A549 (cell line): Measurements from ENCODE around the gene GTF3C1. TPM values are rescaled to one million over a fixed set of nuclear protein-coding genes. Genes with fewer than 3 reads are reported as not detected.

ENCODE experiments used
- ATAC-seq, 2 experiments: fragments of 200-7000 bp in 1 of 2; fragments of >200 bp in 1 of 2; cut with Nextera tagmentation in 1 of 2; cut with Tn5 transposase in 1 of 2; 3 replicates each; pipeline versions ENCODE4 v1.8.0 to v1.9.1; 2018 to 2020; ENCODE audit warnings: mild to moderate bottlenecking in 1 of 2, moderate library complexity in 1 of 2
- CTCF ChIA-PET: fragments of 300-600 bp; sonication (Branson Sonifier 250); formaldehyde crosslinking; extraction: SDS; loops from one replicate; lab custom pipeline; 2021; ENCODE audit warnings: antibody characterized with exemption, inconsistent platforms; lab: Yijun Ruan, JAX
- POLR2A ChIA-PET: fragments of 350-600 bp; formaldehyde crosslinking; extraction: SDS; loops from one replicate; lab custom pipeline; 2021; ENCODE audit warnings: antibody characterized with exemption, inconsistent platforms; lab: Yijun Ruan, JAX
- DNase-seq, 2 experiments: peaks; one replicate each; pipeline versions ENCODE4 v3.0.0 to v3.0.0-alpha.2; 2011 to 2016; ENCODE audit warnings: low read depth in 1 of 2, low spot score in 1 of 2
- FAIRE-seq: peaks from 2 replicates; lab custom pipeline; 2011; peaks lifted over from hg19 to GRCh38; lab: Jason Lieb, UNC
- H3K27ac ChIP-seq, 2 experiments: fragments of >200 bp; sonication (Bioruptor Twin); formaldehyde crosslinking; 3 replicates each; pipeline ENCODE4 v1.5.1; 2016 to 2017
- H3K4me1 ChIP-seq: fragments of >200 bp; sonication (Bioruptor Twin); formaldehyde crosslinking; 3 replicates; pipeline ENCODE4 v1.6.1; 2016
- H3K4me2 ChIP-seq: fragments of >200 bp; sonication (Bioruptor Twin); formaldehyde crosslinking; 3 replicates; pipeline ENCODE4 v1.6.1; 2016
- H3K4me3 ChIP-seq: fragments of >200 bp; sonication (Bioruptor Twin); formaldehyde crosslinking; 3 replicates; pipeline ENCODE4 v1.5.1; 2016
- H3K9me3 ChIP-seq: fragments of >200 bp; sonication (Bioruptor Twin); formaldehyde crosslinking; 3 replicates; pipeline ENCODE4 v1.6.1; 2016
- BHLHE40 ChIP-seq: IDR thresholded peaks from 2 replicates; pipeline ENCODE4 v1.6.1; 2012; ENCODE audit warnings: low read depth, low read length, inconsistent platforms
- CTCF ChIP-seq: fragments of >200 bp; sonication (Bioruptor Twin); formaldehyde crosslinking; IDR thresholded peaks from 3 replicates; pipeline ENCODE4 v1.5.1; 2016
- EHF ChIP-seq: fragments of 250-450 bp; sonication (Bioruptor Pico); IDR thresholded peaks from 2 replicates; pipeline ENCODE4 v1.5.0; 2020; ENCODE audit warnings: mild to moderate bottlenecking
- EHMT2 ChIP-seq: fragments of 200-600 bp; sonication (generic); IDR thresholded peaks from 2 replicates; pipeline ENCODE4 v1.6.1; 2016; ENCODE audit warnings: antibody characterized with exemption, low read depth, mild to moderate bottlenecking, moderate library complexity
- FOXS1 ChIP-seq: fragments of 250-450 bp; sonication (Bioruptor Pico); IDR thresholded peaks from 2 replicates; pipeline ENCODE4 v1.5.0; 2020; ENCODE audit warnings: mild to moderate bottlenecking, moderate library complexity
- HEYL ChIP-seq: fragments of 250-450 bp; sonication (Bioruptor Pico); IDR thresholded peaks from 2 replicates; pipeline ENCODE4 v1.8.0; 2021; ENCODE audit warnings: mild to moderate bottlenecking, moderate library complexity
- HOXB5 ChIP-seq: fragments of 250-450 bp; sonication (Bioruptor Pico); IDR thresholded peaks from 2 replicates; pipeline ENCODE4 v1.5.0; 2020; ENCODE audit warnings: mild to moderate bottlenecking, moderate library complexity
- JUNB ChIP-seq: fragments of >200 bp; sonication (Bioruptor Twin); formaldehyde crosslinking; IDR thresholded peaks from 2 replicates; pipeline ENCODE4 v1.6.1; 2016
- MAX ChIP-seq: IDR thresholded peaks from 2 replicates; pipeline ENCODE4 v1.6.1; 2012
- MYC ChIP-seq: IDR thresholded peaks from 2 replicates; pipeline ENCODE4 v1.6.1; 2012; ENCODE audit warnings: mild to moderate bottlenecking, inconsistent platforms, low read length, improper control_type of control experiment, borderline replicate concordance
- NPAS2 ChIP-seq: fragments of 250-450 bp; sonication (Bioruptor Pico); IDR thresholded peaks from 2 replicates; pipeline ENCODE4 v1.8.0; 2022; ENCODE audit warnings: mild to moderate bottlenecking, moderate library complexity, borderline replicate concordance
- RCOR1 ChIP-seq: fragments of 150-350 bp; IDR thresholded peaks from 2 replicates; pipeline ENCODE4 v1.6.1; 2014; ENCODE audit warnings: antibody characterized with exemption, low read length, low read depth
- WGBS: methylation state at CpG from one replicate; pipeline ENCODE4 v1.1.6; 2017; ENCODE audit errors: missing lambda C conversion rate; 5-methylcytosine and 5-hydroxymethylcytosine counted together
- polyA plus RNA-seq, 4 experiments: library from polyadenylated mRNA; depleted of rRNA in 3 of 4; stranded (reverse); fragments of >200 nt; fragmentation: RNase III in 1 of 4; extraction: RNeasy Plus Mini Kit Qiagen cat#74134 plus additional on column Dnase treatment in 1 of 4; gene quantifications; 2 replicates in 3 of 4; 3 replicates in 1 of 4; pipeline ENCODE4 v1.2.3, GENCODE V29; 2011 to 2017
- TF ChIP-seq, protein P1 (sequence below): fragments of >200 bp; sonication (Bioruptor Twin); formaldehyde crosslinking; IDR thresholded peaks from 2 replicates; pipeline ENCODE4 v1.6.1; 2016
- TF ChIP-seq, protein P2 (sequence below): IDR thresholded peaks from 2 replicates; pipeline ENCODE4 v1.6.1; 2012; ENCODE audit warnings: low read depth, borderline replicate concordance
- TF ChIP-seq, protein P3 (sequence below): fragments of 150-350 bp; IDR thresholded peaks from 2 replicates; pipeline ENCODE4 v1.6.1; 2014; ENCODE audit warnings: low read depth, mild to moderate bottlenecking, low read length

Gene GTF3C1
- polyA plus RNA-seq, 2 of the 4 experiments (the other 2 are of a cell fraction), result 41.6 to 54.2 TPM

DNA sequence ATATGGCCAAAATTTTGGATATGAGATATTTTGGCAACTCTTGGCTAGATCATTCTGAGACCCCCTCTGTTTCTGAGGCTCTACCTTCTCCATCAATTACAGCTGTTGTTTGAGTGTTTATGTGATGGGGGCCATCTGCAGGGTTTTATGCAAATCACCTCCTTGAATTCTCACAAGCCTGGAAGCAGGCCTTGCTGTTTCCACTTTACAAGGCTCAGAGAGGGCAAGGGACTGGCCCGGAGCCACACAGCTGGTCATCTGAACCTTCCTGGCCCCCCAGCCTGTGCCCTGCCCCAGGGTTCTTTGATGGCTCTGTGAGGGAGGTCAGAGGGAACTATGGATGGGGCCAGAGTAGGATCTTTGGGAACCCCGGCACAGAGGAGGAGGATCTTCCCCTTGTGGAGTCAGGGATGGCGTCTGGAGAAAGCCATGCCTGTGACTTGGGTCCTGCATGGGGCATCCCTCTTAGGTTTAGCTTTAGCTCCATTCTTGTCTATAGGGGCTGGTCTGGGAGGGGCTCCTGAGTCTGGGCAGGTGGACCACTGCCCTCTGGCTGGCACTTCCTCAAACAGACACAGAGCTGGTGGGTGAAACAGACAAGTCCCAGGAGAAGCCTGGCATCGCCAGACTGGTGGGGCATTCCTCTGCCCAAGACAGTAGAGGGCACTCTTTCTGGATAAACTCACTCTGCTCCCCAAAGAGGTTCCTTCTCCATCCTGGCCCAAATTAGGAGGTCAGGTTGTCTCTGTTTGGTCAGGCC lies 121.5 kb downstream of the GTF3C1 start:
- CTCF ChIA-PET, result no interaction called here
- Histone ChIP-seq H3K4me2 (no peak overlapping the region), H3K9me3 (peaks cover 5% of the 10 kb centered on the region)
- WGBS, result 63% methylated on average over 4 of the region's 4 CpGs
- no peak for DNase-seq
- TF ChIP-seq RCOR1 (no peak), EHF (CRISPR knock-in tag) (no peak), EHMT2 (no peak), NPAS2 (no peak), MYC (no peak), HOXB5 (no peak), CTCF (no peak)
- TF ChIP-seq, all 56 proteins: peak for 0
- POLR2A ChIA-PET, result no interaction called here
- Histone ChIP-seq H3K27ac (no peak overlapping the region), H3K4me3 (no peak overlapping the region), H3K4me1 (0 out of 3 replicates have a peak, but pooled peaks cover 2% of the 10 kb centered on the region)
- FAIRE-seq (no peak), ATAC-seq (peak in 1 of 2 experiments; percentile 57; a peak in 2 of 6 replicates)

GRCh38 chr16:27427538-27427937 lies 122.2 kb downstream of the GTF3C1 start:
- ATAC-seq (no peak), FAIRE-seq (no peak), DNase-seq (no peak)
- Histone ChIP-seq H3K4me2 (no peak overlapping the region), H3K9me3 (peaks cover 12% of the 10 kb centered on the region), H3K27ac (no peak overlapping the region), H3K4me1 (0 out of 3 replicates have a peak, but pooled peaks cover 2% of the 10 kb centered on the region), H3K4me3 (no peak overlapping the region)
- TF ChIP-seq FOXS1 (CRISPR knock-in tag) (no peak), JUNB (no peak), BHLHE40 (no peak)
- TF ChIP-seq, protein P1, sequence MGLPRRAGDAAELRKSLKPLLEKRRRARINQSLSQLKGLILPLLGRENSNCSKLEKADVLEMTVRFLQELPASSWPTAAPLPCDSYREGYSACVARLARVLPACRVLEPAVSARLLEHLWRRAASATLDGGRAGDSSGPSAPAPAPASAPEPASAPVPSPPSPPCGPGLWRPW, result no peak
- TF ChIP-seq, protein P2, sequence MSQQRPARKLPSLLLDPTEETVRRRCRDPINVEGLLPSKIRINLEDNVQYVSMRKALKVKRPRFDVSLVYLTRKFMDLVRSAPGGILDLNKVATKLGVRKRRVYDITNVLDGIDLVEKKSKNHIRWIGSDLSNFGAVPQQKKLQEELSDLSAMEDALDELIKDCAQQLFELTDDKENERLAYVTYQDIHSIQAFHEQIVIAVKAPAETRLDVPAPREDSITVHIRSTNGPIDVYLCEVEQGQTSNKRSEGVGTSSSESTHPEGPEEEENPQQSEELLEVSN, result no peak
- ChIA-PET POLR2A (no interaction called here), CTCF (no interaction called here)
- WGBS, result 41% methylated on average over 5 of the region's 5 CpGs

- Histone ChIP-seq H3K4me2 (no peak overlapping the region), H3K9me3 (peaks cover 20% of the 10 kb centered on the region), H3K4me3 (no peak overlapping the region), H3K4me1 (0 out of 3 replicates have a peak, but pooled peaks cover 2% of the 10 kb centered on the region), H3K27ac (no peak overlapping the region)
- FAIRE-seq, result no peak
- WGBS, result 15% methylated on average over 7 of the region's 7 CpGs
- TF ChIP-seq MAX, result 0 out of 2 replicates have a peak, but pooled peaks have one; percentile 22
- TF ChIP-seq HEYL (CRISPR knock-in tag), result no peak
- TF ChIP-seq, protein P3, sequence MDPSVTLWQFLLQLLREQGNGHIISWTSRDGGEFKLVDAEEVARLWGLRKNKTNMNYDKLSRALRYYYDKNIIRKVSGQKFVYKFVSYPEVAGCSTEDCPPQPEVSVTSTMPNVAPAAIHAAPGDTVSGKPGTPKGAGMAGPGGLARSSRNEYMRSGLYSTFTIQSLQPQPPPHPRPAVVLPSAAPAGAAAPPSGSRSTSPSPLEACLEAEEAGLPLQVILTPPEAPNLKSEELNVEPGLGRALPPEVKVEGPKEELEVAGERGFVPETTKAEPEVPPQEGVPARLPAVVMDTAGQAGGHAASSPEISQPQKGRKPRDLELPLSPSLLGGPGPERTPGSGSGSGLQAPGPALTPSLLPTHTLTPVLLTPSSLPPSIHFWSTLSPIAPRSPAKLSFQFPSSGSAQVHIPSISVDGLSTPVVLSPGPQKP, result no peak
- ChIA-PET CTCF (no interaction called here), POLR2A (no interaction called here)
- DNase-seq, result peak in 1 of 2 experiments; percentile 47
- peak; percentile 86 to 88 for ATAC-seq
These were observed 123.0 kb downstream of the GTF3C1 start for GRCh38 chr16:27426423-27427408.
